Superior temporal gyrus (tissue), 1 donor: ENCODE measurements around the gene IMP3.
A peak's percentile ranks its signal among the peaks of the same experiment; 100 is the strongest.
"Not testable (repeated sequence)": the region's sequence is repeated elsewhere in the genome, so short reads cannot be mapped to it uniquely, and the experiment has no call there.

Experiments used
- DNase-seq: peaks from one replicate; pipeline ENCODE4 v3.0.0-alpha.2; 2016; ENCODE audit errors: extremely low spot score

The IMP3 gene

DNA sequence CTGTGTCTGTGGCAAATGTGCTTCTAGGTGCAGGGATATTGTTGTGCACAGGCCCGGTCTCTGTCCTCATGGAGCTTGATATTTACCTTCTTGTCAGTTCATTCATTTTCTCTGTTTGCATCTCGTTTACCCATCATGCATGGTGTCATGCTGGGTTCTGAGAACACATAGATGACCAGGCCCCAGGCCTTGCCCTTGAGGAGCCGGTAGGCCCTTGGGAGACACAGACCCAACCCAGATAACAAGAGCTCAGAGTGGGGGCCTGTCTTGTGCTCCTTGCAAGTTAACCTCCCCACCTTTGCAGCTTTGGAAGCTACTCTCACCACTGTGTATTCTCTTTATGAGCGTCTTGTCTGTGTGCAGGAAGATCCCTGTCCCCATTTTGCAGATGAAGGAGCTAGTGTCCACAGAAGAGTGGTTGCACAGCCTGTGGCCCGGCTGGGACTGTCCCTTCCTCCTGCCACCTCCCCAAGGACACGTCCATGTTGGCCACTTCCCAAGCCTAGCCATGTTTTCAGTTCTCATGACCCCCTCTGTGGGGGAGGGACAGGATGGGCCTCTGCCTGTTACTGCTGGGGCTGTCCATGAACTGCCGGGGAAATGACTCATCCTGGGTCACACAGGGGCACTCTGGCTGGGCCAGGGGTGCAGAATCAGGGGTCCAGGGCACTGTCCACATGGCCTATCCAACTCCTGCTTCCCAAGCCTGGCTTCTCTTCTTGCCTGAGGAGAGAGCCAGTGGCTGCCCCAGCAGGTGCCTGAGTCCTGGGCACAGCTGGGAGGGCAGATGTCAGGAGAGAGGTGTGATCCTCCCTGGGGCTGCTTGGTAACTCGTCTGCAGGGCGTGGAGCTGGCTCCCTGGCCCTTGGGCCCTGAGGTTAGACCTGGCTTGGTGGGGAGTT lies 11.1 kb upstream of the IMP3 start:
- DNase-seq: no peak

- no peak for DNase-seq
Observed at GRCh38 chr15:75649848-75650247, 9.8 kb upstream of the IMP3 start.

DNA sequence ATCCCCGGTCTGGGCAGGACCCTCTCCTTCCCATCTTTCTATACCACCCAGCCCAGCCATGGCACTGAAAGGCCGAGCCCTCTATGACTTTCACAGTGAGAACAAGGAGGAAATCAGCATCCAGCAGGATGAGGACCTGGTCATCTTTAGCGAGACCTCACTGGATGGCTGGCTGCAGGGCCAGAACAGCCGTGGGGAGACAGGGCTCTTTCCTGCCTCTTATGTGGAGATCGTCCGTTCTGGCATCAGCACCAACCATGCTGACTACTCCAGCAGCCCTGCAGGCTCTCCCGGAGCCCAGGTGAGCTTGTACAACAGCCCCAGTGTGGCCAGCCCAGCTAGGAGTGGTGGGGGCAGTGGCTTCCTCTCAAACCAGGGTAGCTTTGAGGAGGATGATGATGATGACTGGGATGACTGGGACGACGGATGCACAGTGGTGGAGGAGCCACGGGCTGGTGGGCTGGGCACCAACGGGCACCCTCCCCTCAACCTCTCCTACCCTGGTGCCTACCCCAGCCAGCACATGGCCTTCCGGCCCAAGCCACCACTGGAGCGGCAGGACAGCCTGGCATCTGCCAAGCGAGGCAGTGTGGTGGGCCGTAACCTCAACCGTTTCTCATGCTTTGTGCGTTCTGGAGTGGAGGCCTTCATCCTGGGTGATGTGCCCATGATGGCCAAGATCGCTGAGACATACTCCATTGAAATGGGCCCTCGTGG lies 9.2 kb upstream of the IMP3 start:
- DNase-seq: no peak

DNA sequence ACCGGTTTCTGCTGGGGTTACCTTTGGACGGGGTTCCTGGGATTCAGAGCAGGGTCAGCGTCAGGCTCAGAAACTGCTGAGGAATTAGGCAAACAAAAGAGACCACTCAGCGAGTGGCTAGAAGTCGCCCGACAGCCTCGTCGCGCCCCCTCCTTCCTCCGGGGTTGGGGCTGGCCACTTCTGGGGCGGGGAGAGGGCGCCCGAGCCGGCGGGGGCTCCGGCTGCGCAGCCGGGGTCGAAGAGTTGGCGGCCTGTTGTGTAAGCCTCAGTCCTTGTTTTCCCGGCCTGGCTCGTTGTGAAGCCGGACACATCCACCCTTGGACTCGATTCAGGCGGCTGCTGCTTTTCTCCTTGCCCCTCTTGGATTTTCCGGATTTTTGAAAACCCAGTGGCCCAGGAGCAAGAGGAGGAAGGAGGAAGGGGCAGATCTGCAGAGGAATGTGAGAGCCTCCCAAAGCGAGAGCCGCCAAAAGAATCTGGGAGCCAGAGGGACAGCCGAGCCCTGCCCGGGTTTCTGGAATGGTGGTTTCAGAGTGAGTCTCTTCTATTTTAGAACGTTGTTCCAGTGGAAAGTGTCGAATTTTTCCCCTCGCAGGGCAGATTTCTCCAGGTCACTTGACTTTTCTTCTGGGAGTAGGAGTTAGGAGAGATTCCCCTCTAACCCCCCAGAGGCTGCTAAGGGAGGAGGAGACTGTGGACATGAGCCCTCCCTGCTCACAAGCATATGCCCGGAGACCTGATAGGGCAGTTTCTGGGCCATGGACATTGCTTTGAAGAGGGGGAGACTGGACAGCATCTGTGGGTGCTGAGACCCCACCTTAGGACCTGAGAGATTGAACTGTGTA lies 8.4 kb upstream of the IMP3 start:
- DNase-seq: peak; percentile 18

- DNase-seq: peak; percentile 33
Observed at GRCh38 chr15:75647370-75648155, 7.5 kb upstream of the IMP3 start, which contains the start of gene SNX33. SNX33 (plus strand) TSS chr15:75647912; CDS start chr15:75649103, 1,191 bp downstream.

- peak; percentile 31 for DNase-seq
Observed at GRCh38 chr15:75646944-75647364, 6.9 kb upstream of the IMP3 start.

- no peak for DNase-seq
Observed at GRCh38 chr15:75646112-75646943, 6.3 kb upstream of the IMP3 start.

- no peak for DNase-seq
Observed at GRCh38 chr15:75644376-75644775, 4.4 kb upstream of the IMP3 start.

DNA sequence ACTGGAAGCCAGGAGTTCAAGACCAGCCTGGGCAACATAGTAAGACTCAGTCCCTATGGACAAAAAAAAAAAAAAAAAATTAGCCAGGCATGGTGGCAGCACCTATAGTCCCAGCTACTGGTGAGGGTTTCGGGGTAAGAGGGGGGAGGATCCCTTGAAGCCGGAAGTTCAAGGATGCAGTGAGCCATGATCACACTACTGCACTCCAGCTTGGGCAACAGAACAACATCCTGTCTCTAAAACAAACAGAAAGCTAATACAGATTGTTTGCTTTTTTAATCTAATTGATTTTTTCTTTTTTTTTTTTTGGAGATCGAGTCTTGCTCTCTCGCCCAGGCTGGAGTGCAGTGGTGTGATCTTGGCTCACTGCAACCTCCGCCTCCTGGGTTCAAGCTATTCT lies 1.6 kb upstream of the IMP3 start:
- no peak for DNase-seq

- DNase-seq: no peak
Observed at GRCh38 chr15:75641179-75641503, 1.1 kb upstream of the IMP3 start.

DNA sequence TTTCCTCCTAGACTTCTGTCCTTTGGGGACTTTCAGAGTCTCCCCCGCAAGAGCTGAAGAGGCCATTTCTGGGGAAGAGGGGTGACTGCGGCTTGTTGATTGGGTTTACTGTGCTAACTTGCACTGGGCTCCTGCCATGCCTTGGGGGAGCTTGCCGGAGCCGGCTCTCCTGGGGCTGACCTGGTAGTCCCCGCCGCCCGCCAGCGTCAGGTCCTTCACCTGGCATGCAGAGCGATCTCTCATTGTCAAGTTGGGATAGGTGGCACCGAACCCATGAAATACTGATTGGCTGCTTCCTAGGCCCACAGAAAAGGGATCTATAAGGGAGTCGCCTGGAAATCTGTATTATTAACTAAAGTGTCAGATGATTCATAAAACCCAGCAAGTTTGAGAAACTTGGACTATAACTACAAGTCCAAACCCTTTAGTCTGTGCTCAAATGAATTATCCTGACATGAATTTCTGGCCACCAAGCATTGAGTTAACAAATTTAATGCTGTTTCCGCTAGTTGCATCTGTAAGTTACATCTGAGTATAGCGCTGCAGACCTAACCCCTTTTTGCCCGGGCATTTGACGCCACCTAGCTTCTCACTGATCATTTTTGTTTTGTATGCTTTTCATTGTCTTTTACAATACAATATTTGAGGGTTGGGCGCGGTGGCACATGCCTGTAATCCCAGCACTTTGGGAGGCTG lies 607 bp upstream of the IMP3 start:
- peak; percentile 57 for DNase-seq

DNA sequence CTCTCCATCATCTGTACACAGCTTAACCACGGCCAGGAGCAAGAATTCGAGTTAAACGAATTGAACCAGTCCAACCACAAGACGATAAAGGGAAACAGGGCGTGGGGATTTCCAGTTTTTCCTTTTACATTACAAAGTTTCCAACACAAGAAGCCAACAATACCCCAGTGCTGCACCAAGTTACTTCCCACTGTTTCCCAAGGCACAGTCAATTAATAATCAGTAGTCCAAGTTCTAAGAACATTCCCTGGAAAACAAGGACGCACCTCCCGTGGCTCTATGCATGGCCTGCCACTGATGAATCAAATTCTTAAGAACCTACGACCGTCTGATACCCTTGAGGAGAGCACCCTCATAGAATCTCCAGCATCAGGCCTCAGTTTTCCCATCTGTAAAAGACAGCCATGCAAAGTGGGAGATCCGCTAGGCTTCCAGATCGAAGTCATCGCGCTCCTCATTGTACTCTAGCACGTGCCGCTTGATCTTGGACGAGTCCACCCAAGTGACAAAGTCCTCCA lies 774 bp downstream of the IMP3 start:
- DNase-seq: peak; percentile 64

- no peak for DNase-seq
Observed at GRCh38 chr15:75637245-75638009, 2.6 kb downstream of the IMP3 start.

DNA sequence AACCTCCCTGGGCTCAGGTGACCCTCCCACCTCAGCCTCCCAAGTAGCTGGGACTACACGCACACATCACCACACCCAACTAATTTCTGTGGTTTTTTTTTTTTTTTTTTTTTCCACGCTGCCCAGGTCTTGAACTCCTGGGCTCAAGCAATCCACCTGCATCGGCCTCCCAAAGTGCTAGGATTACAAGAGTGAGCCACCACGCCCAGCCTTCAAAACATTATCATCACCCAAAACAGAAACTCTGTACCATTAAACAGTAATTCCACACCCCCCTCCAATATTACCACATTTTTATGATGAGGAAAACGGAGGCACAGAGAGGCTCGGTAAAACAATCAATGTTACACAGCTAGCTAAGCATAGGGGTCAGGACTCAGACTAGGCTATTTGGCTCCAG lies 4.0 kb downstream of the IMP3 start:
- DNase-seq: no peak

GRCh38 chr15:75633922-75634321 lies 6.1 kb downstream of the IMP3 start:
- DNase-seq: not testable (repeated sequence)

- no peak for DNase-seq
Observed at GRCh38 chr15:75631935-75632334, 8.1 kb downstream of the IMP3 start.

DNA sequence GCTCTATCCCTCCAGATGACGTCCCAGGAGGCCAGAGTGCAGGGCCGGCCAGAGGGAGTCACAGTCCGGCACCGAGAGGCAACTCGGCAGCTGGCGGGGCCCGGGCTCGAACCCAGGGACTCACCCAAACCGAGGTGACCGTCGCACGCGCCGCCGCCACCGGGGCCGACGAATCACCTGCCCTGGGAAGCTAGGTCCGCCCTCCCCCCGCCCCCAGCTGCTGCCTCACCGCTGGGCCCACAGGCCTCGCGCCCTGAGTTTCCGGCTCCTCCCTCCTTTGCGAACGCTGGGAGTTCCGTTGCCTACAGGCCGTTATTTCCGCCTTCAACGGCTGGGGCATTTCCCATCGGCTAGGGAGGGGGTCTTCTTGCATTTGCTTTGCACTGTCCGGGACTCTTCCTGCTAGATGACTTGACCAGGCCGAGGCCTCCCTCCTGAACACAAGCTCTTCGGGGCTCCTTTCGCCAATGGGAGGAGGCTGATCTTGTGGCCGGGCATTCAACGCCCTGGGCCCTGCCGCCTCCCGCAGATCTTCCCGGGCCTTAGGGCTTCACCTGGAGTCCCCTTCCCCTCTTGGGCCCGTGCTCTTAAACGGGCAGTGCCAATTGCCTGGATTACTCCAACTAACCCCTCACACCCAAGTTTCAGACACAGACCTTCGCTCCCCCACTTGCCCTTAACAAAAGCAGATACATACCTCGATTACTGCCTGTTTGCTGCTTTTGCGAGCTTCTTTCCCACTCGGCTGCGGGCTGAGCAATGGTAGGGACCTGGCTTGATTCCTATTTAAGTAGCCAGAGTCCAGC lies 14.3 kb downstream of the IMP3 start, which contains the start of gene SNUPN:
Gene SNUPN, minus strand, starts transcription at position 184 of the 806 bp plus-strand sequence. CDS start 4,674 bp downstream, outside the sequence.
- peak; percentile 93 for DNase-seq

GRCh38 chr15:75622505-75622904 lies 17.5 kb downstream of the IMP3 start:
- no peak for DNase-seq
